Jurkat, Clone E6-1 (cell line): ENCODE measurements around the gene EIF4E2.
"Not testable (repeated sequence)": the region's sequence is repeated elsewhere in the genome, so short reads cannot be mapped to it uniquely, and the experiment has no call there.

ENCODE experiments used
- DNase-seq: peaks from one replicate; pipeline ENCODE4 v3.0.0-alpha.2; 2011; ENCODE audit warnings: low read depth, low spot score
- H3K4me3 ChIP-seq: 2 replicates; pipeline ENCODE4 v1.5.1; 2011; ENCODE audit warnings: mild to moderate bottlenecking, low read length, control low read depth, moderate library complexity

EIF4E2 gene

GRCh38 chr2:232521098-232521497, 29.4 kb upstream of the EIF4E2 start:
- no peak for DNase-seq
- no peak overlapping the region for H3K4me3 ChIP-seq

- H3K4me3 ChIP-seq = no peak overlapping the region
- DNase-seq = no peak
These were observed 28.4 kb upstream of the EIF4E2 start for GRCh38 chr2:232521959-232522622.

GRCh38 chr2:232522623-232523401, 27.7 kb upstream of the EIF4E2 start:
- H3K4me3 ChIP-seq = no peak overlapping the region
- DNase-seq = no peak

GRCh38 chr2:232523402-232523681, 27.1 kb upstream of the EIF4E2 start:
- H3K4me3 ChIP-seq = no peak overlapping the region
- no peak for DNase-seq

GRCh38 chr2:232523682-232524597, 26.5 kb upstream of the EIF4E2 start:
- DNase-seq = no peak
- H3K4me3 ChIP-seq = no peak overlapping the region

GRCh38 chr2:232524771-232525170, 25.7 kb upstream of the EIF4E2 start:
- no peak overlapping the region for H3K4me3 ChIP-seq
- DNase-seq = no peak

GRCh38 chr2:232525199-232525598, 25.3 kb upstream of the EIF4E2 start:
- H3K4me3 ChIP-seq = no peak overlapping the region
- DNase-seq = no peak

- no peak for DNase-seq
These were observed 24.6 kb upstream of the EIF4E2 start, which contains the start of gene CHRND for GRCh38 chr2:232525791-232526371. Gene CHRND (plus strand): TSS chr2:232526160. CDS start chr2:232526216, 56 bp downstream.

GRCh38 chr2:232526372-232526941, 24.0 kb upstream of the EIF4E2 start:
- H3K4me3 ChIP-seq = no peak overlapping the region
- no peak for DNase-seq

More at GRCh38 chr2:232525791-232526371, 24.6 kb upstream of the EIF4E2 start, which contains the start of gene CHRND:
- H3K4me3 ChIP-seq = no peak within 1 kb of the TSS

GRCh38 chr2:232527905-232528470, 22.5 kb upstream of the EIF4E2 start:
- no peak for DNase-seq
- H3K4me3 ChIP-seq = no peak overlapping the region

GRCh38 chr2:232528746-232529460, 21.6 kb upstream of the EIF4E2 start:
- no peak overlapping the region for H3K4me3 ChIP-seq
- peak; percentile 77 for DNase-seq

GRCh38 chr2:232529806-232530547, 20.5 kb upstream of the EIF4E2 start:
- H3K4me3 ChIP-seq = no peak overlapping the region
- DNase-seq = no peak

- no peak overlapping the region for H3K4me3 ChIP-seq
- DNase-seq = no peak
These were observed 19.7 kb upstream of the EIF4E2 start for GRCh38 chr2:232530626-232531260.

- H3K4me3 ChIP-seq = no peak overlapping the region
- DNase-seq = no peak
These were observed 18.1 kb upstream of the EIF4E2 start for GRCh38 chr2:232532419-232532818.

- not testable (repeated sequence) for H3K4me3 ChIP-seq, DNase-seq
These were observed 17.7 kb upstream of the EIF4E2 start for GRCh38 chr2:232532821-232533220.

- DNase-seq = peak; percentile 20
These were observed 16.4 kb upstream of the EIF4E2 start for GRCh38 chr2:232533944-232534710.

More at GRCh38 chr2:232533944-232534710, 16.4 kb upstream of the EIF4E2 start:
- no peak overlapping the region for H3K4me3 ChIP-seq
